ENCODE results near the gene ZC3H18.
"Not testable (repeated sequence)": the region's sequence is repeated elsewhere in the genome, so short reads cannot be mapped to it uniquely, and the experiment has no call there.

ZC3H18 gene

DNA sequence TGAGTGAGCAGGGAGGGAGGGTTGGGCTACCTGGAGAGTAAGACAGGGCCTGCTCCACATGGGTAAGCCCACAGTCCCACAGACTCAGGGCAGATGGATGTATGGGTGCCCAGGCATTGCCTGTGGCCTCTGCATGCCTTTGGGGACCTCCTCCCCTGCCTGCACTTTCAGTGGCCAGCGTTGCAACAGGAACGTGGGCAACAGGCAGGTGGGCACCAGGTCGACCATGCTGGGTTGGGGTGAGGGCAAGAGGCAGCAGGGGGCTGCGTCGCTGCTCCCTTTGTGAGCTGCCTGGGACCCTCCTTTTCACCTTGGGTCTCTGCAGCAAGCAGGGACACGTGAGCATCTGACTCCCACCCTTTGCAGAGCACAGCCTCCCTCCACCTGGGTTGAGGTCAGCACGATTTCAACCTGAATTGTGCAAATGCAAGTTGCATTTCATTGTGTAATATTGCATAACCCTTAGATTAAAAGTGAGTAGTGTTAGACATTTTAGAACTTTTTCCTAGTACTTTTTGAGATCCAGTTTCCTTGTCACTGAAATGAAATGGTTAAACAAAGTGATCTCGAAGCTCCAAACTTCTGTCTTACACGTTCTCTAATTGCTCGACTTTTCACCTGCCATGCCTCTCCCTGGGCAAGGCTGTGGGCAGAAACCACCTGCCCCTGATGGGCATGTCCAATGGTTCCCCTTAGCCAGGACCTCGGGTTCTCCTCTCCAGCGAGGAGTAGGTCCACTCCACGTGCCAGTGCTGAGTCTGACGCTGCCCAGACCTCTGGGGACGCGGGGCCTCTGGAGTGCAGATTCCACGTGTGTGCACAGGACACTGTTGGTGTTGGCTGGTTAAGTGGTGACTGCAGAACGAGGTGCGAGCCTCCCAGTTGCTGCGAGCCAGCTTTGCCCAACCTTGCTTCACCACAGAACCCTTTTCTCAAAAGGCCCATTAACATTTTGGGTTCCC, 35.3 kb downstream of the ZC3H18 start:
- no peak overlapping the region for H3K27ac ChIP-seq
- TF ChIP-seq, protein P1, sequence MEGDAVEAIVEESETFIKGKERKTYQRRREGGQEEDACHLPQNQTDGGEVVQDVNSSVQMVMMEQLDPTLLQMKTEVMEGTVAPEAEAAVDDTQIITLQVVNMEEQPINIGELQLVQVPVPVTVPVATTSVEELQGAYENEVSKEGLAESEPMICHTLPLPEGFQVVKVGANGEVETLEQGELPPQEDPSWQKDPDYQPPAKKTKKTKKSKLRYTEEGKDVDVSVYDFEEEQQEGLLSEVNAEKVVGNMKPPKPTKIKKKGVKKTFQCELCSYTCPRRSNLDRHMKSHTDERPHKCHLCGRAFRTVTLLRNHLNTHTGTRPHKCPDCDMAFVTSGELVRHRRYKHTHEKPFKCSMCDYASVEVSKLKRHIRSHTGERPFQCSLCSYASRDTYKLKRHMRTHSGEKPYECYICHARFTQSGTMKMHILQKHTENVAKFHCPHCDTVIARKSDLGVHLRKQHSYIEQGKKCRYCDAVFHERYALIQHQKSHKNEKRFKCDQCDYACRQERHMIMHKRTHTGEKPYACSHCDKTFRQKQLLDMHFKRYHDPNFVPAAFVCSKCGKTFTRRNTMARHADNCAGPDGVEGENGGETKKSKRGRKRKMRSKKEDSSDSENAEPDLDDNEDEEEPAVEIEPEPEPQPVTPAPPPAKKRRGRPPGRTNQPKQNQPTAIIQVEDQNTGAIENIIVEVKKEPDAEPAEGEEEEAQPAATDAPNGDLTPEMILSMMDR (IDR thresholded peaks at IDR 0.05) = no peak
- TF ChIP-seq ZFX (IDR thresholded peaks at IDR 0.05; ENCODE audit: borderline replicate concordance) = no peak

DNA sequence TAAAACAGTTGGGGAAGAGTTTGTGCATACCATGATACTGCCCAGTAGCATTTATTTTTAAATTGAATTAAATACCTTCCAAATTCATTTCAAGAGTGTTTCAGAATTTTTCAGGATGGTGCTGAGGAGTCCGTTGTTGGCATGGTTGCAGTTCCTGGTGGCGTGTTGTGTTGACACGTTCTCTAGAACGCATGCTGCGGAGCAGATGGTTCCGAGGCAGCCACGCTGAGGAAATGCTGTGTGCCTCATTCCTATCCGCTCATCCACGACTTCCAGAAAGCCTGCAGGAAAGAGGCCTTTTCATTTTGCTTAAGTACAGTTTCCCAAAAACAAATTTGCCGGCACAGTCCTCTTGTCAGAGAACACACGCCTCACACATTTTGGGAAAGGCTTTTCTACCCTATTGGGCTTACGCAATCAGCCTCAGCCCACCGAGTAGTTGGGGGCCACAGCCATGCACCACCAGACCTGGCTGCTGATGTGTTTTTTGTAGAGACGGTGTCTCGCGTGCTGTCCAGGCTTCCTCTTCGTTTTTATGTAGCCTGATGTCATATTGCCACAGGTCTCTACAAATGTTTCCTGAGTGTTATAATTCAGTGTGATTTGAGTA, 36.0 kb downstream of the ZC3H18 start:
- H3K27ac ChIP-seq = no peak overlapping the region
- TF ChIP-seq ZFX (IDR thresholded peaks at IDR 0.05; ENCODE audit: borderline replicate concordance) = no peak
- TF ChIP-seq, protein P1 (IDR thresholded peaks at IDR 0.05) = no peak

DNA sequence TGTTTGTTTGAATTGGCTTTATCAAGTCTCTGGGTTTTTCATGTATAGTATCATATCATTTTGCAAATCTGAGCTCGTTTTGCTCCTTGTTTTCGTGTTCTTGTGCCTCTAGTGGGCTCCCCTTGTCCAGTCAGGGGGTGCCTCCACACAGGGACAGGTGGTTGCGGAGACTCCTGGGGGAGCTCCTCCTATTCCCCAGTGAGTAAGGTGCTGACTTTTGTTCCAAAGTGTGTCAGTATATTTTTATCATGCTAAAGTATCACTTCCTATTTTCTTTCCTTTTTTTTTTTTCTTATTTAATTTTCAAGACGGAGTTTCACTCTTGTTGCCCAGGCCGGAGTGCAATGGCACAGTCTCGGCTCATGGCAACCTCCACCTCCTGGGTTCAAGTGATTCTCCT, 37.9 kb downstream of the ZC3H18 start:
- no peak for TF ChIP-seq ZFX (IDR thresholded peaks at IDR 0.05; ENCODE audit: borderline replicate concordance)
- TF ChIP-seq, protein P1 (IDR thresholded peaks at IDR 0.05) = no peak
- no peak overlapping the region for H3K27ac ChIP-seq

DNA sequence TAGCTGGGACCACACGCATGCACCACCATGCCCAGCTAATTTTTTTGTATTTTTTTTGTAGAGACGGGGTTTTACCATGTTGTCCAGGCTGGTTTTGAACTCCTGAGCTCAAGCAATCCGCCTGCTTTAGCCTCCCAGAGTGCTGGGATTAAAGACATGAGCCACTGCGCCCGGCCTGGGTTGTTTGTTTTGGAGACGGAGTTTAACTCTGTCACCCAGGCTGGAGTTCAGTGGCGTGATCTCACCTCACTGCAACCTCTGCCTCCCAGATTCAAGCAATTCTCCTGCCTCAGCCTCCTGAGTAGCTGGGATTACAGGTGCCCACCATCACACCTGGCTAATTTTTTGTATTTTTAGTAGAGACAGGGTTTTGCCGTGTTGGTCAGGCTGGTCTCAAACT, 39.2 kb downstream of the ZC3H18 start:
- H3K27ac ChIP-seq = not testable (repeated sequence)

DNA sequence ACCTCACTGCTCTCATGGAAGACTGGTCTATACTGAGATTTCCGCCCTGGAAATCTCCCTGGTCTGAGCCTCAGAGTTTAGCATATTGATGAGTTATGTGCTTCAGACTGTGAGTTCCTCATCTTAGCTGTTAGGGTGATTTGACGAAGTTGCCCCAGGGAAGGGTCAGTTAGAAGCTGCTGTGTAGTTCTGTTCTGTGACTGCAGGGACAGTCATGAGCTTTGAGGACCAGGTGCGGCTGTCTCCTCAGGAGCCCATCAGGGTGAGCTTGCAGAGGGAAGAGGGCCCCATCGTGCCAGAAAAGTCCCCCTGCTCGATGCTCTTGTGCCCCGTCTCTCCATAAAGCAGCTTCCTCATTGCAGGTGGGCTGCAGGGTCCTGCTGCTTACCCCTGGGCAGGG, 39.9 kb downstream of the ZC3H18 start:
- TF ChIP-seq, protein P1 (IDR thresholded peaks at IDR 0.05) = peak; percentile 7; the same call in 1 of the 2 replicates
- TF ChIP-seq ZFX (IDR thresholded peaks at IDR 0.05; ENCODE audit: borderline replicate concordance) = no peak

DNA sequence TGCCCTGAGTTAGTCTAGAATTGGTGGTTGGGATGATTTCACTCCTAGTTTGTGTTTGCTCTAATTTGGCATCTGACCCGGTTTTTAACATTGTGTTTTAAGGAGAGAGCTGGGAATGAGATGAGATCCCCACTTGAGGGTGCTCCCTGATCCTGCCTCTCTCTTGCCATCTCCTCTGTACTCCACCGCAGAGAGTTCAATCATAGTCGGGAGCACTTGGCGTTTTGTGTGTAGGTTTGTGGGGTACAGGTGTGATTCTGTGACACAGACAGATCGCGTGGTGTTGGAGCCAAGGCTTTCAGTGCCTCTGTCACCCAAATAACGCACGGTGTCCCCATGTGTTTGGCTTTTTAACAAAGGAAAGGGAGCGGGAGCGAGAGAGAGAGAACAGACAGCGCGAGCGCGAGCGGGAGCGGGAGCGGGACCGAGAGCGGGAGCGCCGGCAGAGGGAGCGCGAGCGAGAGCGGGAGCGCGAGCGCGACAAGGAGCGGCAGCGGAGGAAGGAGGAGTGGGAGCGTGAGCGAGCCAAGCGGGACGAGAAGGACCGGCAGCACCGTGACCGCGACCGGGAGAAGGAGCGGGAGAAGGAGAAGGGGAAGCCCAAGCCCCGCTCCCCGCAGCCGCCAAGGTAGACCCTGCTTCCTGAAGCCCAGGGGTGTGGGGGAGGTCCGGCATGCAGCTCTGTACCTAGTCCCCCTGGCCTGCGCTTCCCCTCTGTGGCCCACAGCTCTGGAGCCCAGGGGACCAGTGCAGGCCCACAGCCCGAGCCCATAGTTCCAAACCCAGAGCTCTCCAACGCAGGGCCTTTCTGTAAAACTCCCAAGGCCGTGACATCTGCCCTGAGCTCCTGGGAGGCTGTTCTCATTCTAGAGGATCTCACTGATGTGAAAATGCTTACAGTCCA, 41.0 kb downstream of the ZC3H18 start:
- no peak for TF ChIP-seq ZFX (IDR thresholded peaks at IDR 0.05; ENCODE audit: borderline replicate concordance)
- TF ChIP-seq, protein P1 (IDR thresholded peaks at IDR 0.05) = no peak

More for the DNA sequence above, 39.9 kb downstream of the ZC3H18 start:
- H3K27ac ChIP-seq = no peak overlapping the region

DNA sequence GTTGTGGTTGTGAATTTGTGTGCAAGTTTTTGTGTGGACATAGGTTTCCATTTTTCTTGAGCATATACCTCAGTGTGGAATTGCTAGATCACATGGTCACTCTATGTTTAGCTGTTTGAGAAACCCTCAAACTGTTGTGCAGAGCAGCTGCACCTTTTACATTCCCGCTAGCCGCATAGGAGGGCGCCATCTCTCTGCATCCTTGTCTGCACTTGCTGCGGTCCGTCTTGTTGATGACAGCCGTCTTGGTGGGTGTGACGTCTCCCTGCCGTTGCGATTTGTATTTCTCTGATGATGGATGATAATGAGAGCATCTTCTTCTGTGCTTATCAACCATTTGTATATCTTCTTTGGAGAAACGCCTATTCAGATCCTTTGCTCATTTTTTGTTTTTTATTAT, 43.1 kb downstream of the ZC3H18 start:
- TF ChIP-seq, protein P1 (IDR thresholded peaks at IDR 0.05) = no peak
- TF ChIP-seq ZFX (IDR thresholded peaks at IDR 0.05; ENCODE audit: borderline replicate concordance) = no peak
- no peak overlapping the region for H3K27ac ChIP-seq

More for the DNA sequence above, 41.0 kb downstream of the ZC3H18 start:
- H3K27ac ChIP-seq = no peak overlapping the region
